HepG2 (cell line): ENCODE data around the gene STUB1. TPM values are rescaled to one million over a fixed set of nuclear protein-coding genes. Genes with fewer than 3 reads are reported as not detected.

Experiments
- ERF ChIP-seq: IDR thresholded peaks from 2 replicates; pipeline ENCODE4 v1.6.1; 2018; ENCODE audit warnings: missing biosample characterization, missing genetic modification reagents
- ETV6 ChIP-seq: sonication (generic); formaldehyde crosslinking; conservative IDR thresholded peaks from 2 replicates; pipeline ENCODE4 v1.4.0; 2020; ENCODE audit warnings: missing genetic modification reagents
- FOXA3 ChIP-seq: IDR thresholded peaks from 2 replicates; pipeline ENCODE4 v1.6.1; 2016; ENCODE audit warnings: missing genetic modification reagents, missing compliant biosample characterization
- MAFF ChIP-seq: IDR thresholded peaks from 2 replicates; pipeline ENCODE4 v1.6.1; 2011; ENCODE audit warnings: low read depth, low read length, improper control_type of control experiment
- polyA plus RNA-seq, 8 experiments: library from polyadenylated mRNA; depleted of rRNA in 3 of 8; stranded (reverse) in 7 of 8; unstranded in 1 of 8; fragments of >200 nt; fragmentation: Illumina TruSeq in 4 of 8; extraction: Trizol in 4 of 8; gene quantifications; 2 replicates each; pipeline versions ENCODE4 v1.2.1 to v1.2.3, GENCODE V29; 2011 to 2016; ENCODE audit warnings: low read depth in 4 of 8, missing spikeins in 1 of 8, mixed read lengths in 1 of 8; ENCODE audit not compliant: insufficient read depth in 1 of 8
- total RNA-seq, 5 experiments: library from RNA; depleted of rRNA; stranded (reverse); fragments of >200 nt; fragmentation: Illumina TruSeq; extraction: Trizol; gene quantifications; 2 replicates each; pipeline ENCODE4 v1.2.3, GENCODE V29; 2016; ENCODE audit warnings: low read depth in 1 of 5
- TF ChIP-seq, protein P1 (sequence below): sonication (generic); formaldehyde crosslinking; IDR thresholded peaks from 2 replicates; pipeline ENCODE4 v1.4.0; 2020; ENCODE audit warnings: mild to moderate bottlenecking, missing genetic modification reagents
- TF ChIP-seq, protein P2 (sequence below): sonication (generic); formaldehyde crosslinking; IDR thresholded peaks from 2 replicates; pipeline ENCODE4 v1.4.0; 2020; ENCODE audit warnings: missing genetic modification reagents
- TF ChIP-seq, protein P3 (sequence below): sonication (generic); formaldehyde crosslinking; IDR thresholded peaks from 2 replicates; pipeline ENCODE4 v1.5.1; 2020; ENCODE audit warnings: missing genetic modification reagents, mild to moderate bottlenecking, borderline replicate concordance
- TF ChIP-seq, protein P4 (sequence below): sonication (generic); formaldehyde crosslinking; IDR thresholded peaks from 2 replicates; pipeline ENCODE4 v1.5.0; 2020; ENCODE audit warnings: missing genetic modification reagents

STUB1 gene
- total and polyA plus RNA-seq, 2 of the 13 experiments (the other 11 are each of a cell fraction or from before 2014, with no cell fraction given): 52.9 to 78.2 TPM

DNA sequence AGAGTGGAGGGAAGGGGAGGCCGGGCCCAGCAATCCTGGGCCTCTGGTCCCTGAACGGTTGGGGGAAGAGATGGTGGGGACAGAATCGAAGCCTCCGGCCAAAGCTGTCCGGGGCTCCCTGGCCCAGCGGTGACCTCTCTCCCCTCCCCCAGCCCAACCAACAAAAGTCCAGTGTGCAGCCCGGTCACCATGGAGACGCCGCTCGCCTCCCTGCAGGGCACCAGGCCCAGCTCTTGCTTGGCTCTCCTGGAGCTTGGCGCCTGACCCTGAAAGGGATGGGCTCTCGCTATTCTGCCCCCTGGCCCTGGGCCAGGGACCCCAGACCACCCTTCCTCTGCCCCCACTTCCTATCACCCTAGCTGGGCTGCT, 36.0 kb downstream of the STUB1 start (continued):
- TF ChIP-seq, protein P1, sequence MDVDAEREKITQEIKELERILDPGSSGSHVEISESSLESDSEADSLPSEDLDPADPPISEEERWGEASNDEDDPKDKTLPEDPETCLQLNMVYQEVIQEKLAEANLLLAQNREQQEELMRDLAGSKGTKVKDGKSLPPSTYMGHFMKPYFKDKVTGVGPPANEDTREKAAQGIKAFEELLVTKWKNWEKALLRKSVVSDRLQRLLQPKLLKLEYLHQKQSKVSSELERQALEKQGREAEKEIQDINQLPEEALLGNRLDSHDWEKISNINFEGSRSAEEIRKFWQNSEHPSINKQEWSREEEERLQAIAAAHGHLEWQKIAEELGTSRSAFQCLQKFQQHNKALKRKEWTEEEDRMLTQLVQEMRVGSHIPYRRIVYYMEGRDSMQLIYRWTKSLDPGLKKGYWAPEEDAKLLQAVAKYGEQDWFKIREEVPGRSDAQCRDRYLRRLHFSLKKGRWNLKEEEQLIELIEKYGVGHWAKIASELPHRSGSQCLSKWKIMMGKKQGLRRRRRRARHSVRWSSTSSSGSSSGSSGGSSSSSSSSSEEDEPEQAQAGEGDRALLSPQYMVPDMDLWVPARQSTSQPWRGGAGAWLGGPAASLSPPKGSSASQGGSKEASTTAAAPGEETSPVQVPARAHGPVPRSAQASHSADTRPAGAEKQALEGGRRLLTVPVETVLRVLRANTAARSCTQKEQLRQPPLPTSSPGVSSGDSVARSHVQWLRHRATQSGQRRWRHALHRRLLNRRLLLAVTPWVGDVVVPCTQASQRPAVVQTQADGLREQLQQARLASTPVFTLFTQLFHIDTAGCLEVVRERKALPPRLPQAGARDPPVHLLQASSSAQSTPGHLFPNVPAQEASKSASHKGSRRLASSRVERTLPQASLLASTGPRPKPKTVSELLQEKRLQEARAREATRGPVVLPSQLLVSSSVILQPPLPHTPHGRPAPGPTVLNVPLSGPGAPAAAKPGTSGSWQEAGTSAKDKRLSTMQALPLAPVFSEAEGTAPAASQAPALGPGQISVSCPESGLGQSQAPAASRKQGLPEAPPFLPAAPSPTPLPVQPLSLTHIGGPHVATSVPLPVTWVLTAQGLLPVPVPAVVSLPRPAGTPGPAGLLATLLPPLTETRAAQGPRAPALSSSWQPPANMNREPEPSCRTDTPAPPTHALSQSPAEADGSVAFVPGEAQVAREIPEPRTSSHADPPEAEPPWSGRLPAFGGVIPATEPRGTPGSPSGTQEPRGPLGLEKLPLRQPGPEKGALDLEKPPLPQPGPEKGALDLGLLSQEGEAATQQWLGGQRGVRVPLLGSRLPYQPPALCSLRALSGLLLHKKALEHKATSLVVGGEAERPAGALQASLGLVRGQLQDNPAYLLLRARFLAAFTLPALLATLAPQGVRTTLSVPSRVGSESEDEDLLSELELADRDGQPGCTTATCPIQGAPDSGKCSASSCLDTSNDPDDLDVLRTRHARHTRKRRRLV: no peak
- TF ChIP-seq, protein P2, sequence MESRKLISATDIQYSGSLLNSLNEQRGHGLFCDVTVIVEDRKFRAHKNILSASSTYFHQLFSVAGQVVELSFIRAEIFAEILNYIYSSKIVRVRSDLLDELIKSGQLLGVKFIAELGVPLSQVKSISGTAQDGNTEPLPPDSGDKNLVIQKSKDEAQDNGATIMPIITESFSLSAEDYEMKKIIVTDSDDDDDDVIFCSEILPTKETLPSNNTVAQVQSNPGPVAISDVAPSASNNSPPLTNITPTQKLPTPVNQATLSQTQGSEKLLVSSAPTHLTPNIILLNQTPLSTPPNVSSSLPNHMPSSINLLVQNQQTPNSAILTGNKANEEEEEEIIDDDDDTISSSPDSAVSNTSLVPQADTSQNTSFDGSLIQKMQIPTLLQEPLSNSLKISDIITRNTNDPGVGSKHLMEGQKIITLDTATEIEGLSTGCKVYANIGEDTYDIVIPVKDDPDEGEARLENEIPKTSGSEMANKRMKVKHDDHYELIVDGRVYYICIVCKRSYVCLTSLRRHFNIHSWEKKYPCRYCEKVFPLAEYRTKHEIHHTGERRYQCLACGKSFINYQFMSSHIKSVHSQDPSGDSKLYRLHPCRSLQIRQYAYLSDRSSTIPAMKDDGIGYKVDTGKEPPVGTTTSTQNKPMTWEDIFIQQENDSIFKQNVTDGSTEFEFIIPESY (CRISPR knock-in tag): no peak
- no peak for TF ChIP-seq ETV6 (CRISPR knock-in tag)
- TF ChIP-seq, protein P3, sequence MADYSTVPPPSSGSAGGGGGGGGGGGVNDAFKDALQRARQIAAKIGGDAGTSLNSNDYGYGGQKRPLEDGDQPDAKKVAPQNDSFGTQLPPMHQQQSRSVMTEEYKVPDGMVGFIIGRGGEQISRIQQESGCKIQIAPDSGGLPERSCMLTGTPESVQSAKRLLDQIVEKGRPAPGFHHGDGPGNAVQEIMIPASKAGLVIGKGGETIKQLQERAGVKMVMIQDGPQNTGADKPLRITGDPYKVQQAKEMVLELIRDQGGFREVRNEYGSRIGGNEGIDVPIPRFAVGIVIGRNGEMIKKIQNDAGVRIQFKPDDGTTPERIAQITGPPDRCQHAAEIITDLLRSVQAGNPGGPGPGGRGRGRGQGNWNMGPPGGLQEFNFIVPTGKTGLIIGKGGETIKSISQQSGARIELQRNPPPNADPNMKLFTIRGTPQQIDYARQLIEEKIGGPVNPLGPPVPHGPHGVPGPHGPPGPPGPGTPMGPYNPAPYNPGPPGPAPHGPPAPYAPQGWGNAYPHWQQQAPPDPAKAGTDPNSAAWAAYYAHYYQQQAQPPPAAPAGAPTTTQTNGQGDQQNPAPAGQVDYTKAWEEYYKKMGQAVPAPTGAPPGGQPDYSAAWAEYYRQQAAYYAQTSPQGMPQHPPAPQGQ (CRISPR knock-in tag): no peak
- TF ChIP-seq FOXA3 (CRISPR knock-in tag): no peak
- no peak for TF ChIP-seq ERF (CRISPR knock-in tag)
- TF ChIP-seq, protein P4, sequence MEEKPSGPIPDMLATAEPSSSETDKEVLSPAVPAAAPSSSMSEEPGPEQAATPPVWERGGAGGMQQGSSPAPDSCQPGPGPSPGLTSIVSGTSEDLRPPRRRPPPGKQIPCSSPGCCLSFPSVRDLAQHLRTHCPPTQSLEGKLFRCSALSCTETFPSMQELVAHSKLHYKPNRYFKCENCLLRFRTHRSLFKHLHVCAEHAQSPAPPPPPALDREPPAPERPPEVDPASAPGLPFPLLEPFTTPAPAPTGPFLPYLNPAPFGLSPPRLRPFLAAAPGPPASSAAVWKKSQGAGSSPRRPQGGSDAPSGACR (CRISPR knock-in tag): no peak
- TF ChIP-seq MAFF: no peak
